Gastroesophageal sphincter (tissue), 4 donors: Measurements from ENCODE around the gene RANBP9. TPM values are rescaled to one million over a fixed set of nuclear protein-coding genes. Genes with fewer than 3 reads are reported as not detected.

Experiments
- ATAC-seq: fragments of 150-250 bp; one replicate; pipeline ENCODE4 v1.9.1; 2016; ENCODE audit warnings: mild to moderate bottlenecking, moderate library complexity
- H3K27ac ChIP-seq, 4 donors: fragments of 200-600 bp; sonication (generic) in 3 of 4; 1 replicate in 3 of 4; 2 replicates in 1 of 4; pipeline ENCODE4 v1.5.1; 2016 to 2019
- H3K27me3 ChIP-seq: fragments of 200-600 bp; sonication (generic); one replicate; pipeline ENCODE4 v1.5.1; 2019
- H3K36me3 ChIP-seq, 2 donors: fragments of 200-600 bp; sonication (generic); one replicate each; pipeline ENCODE4 v1.5.1; 2019; ENCODE audit warnings: control low read depth in 1 of 2
- H3K4me1 ChIP-seq, 3 donors: fragments of 200-600 bp; sonication (generic); 1 replicate in 2 of 3; 2 replicates in 1 of 3; pipeline ENCODE4 v1.5.1; 2016 to 2019; ENCODE audit warnings: control low read depth in 2 of 3
- H3K4me3 ChIP-seq, 2 donors: fragments of 200-600 bp; sonication (generic); one replicate each; pipeline ENCODE4 v1.5.1; 2019; ENCODE audit warnings: mild to moderate bottlenecking in 1 of 2, moderate library complexity in 1 of 2
- H3K9me3 ChIP-seq, 3 donors: fragments of 200-600 bp; sonication (generic); one replicate each; pipeline ENCODE4 v1.5.1; 2017 to 2019; ENCODE audit warnings: control low read depth in 2 of 3
- EP300 ChIP-seq: sonication (generic); formaldehyde crosslinking; IDR thresholded peaks from one replicate; pipeline ENCODE4 v1.6.1; 2017; ENCODE audit warnings: antibody characterized with exemption, mild to moderate bottlenecking
- POLR2A ChIP-seq, 2 donors: fragments of 450-650 bp; IDR thresholded peaks; one replicate each; pipeline ENCODE4 v1.6.1; 2017; ENCODE audit warnings: antibody characterized with exemption in 2 of 2, mild to moderate bottlenecking in 2 of 2, moderate library complexity in 1 of 2
- POLR2AphosphoS5 ChIP-seq: sonication (generic); formaldehyde crosslinking; IDR thresholded peaks from one replicate; pipeline ENCODE4 v1.6.1; 2017; ENCODE audit warnings: antibody characterized with exemption
- WGBS, 2 donors: methylation state at CpG; one replicate each; pipeline ENCODE4 v1.1.5; 2018; ENCODE audit warnings: low coverage in 1 of 2; 5-methylcytosine and 5-hydroxymethylcytosine counted together
- total RNA-seq, 4 donors: library from RNA; depleted of rRNA; stranded (reverse); fragments of >200 nt; gene quantifications; one replicate each; pipeline ENCODE4 v1.1.0, GENCODE V29; 2016
- TF ChIP-seq, protein P1 (sequence below), 4 experiments: fragments of 200-600 bp in 2 of 4; fragments of 450-650 bp in 2 of 4; sonication (generic) in 1 of 4; IDR thresholded peaks; one replicate each; pipeline ENCODE4 v1.5.1; 2017 to 2019; ENCODE audit warnings: antibody characterized with exemption in 4 of 4, mild to moderate bottlenecking in 2 of 4, moderate library complexity in 2 of 4

RANBP9 gene
- total RNA-seq, 4 donors from 2014 or later = 39.1 to 59.9 (median 52.1) TPM

DNA sequence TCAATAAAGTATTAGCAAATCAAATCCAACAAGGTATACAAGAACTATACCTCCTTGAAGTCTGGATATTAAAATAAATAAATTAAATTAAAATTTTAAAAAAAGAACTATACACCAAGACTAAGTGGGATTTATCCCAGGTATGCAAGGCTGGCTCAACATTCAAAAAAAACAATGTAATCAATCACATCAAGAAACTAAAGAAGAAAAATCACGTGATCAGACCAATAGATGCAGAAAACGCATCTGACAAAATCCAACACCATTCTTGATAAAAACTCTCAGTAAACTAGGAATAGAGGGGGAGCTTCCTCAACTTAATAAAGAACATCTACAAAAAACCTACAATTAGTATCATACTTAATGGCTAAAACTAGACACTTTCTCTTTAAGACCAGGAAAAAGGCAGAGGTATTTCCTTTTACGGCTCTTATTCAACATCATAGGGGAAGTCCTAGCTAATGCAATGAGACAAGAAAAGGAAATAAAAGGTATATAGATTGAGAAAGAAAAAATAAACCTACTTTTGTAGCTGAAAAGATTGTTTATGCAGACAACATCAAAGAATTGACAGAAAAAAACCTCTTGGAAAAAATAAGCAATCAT lies 35.0 kb downstream of the RANBP9 start:
- TF ChIP-seq POLR2A (IDR thresholded peaks at IDR 0.05) (no peak), EP300 (no peak), POLR2AphosphoS5 (no peak)
- TF ChIP-seq, protein P1, sequence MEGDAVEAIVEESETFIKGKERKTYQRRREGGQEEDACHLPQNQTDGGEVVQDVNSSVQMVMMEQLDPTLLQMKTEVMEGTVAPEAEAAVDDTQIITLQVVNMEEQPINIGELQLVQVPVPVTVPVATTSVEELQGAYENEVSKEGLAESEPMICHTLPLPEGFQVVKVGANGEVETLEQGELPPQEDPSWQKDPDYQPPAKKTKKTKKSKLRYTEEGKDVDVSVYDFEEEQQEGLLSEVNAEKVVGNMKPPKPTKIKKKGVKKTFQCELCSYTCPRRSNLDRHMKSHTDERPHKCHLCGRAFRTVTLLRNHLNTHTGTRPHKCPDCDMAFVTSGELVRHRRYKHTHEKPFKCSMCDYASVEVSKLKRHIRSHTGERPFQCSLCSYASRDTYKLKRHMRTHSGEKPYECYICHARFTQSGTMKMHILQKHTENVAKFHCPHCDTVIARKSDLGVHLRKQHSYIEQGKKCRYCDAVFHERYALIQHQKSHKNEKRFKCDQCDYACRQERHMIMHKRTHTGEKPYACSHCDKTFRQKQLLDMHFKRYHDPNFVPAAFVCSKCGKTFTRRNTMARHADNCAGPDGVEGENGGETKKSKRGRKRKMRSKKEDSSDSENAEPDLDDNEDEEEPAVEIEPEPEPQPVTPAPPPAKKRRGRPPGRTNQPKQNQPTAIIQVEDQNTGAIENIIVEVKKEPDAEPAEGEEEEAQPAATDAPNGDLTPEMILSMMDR (IDR thresholded peaks at IDR 0.05) = no peak
- H3K36me3 ChIP-seq = peaks cover 0 to 3% of the 10 kb centered on the region in 2 donors
- H3K27ac ChIP-seq = no peak overlapping the region
- 86 to 96% methylated on average over 3 of the region's 3 CpGs for WGBS, 2 donors
- no peak overlapping the region for H3K4me3 ChIP-seq
- H3K9me3 ChIP-seq = peaks cover 0 to 9% (median 0%) of the 10 kb centered on the region in 3 donors
- H3K27me3 ChIP-seq = no peaks in the 10 kb centered on the region
- H3K4me1 ChIP-seq = peaks cover 0 to 29% (median 0%) of the 10 kb centered on the region in 3 donors
- ATAC-seq = no peak

DNA sequence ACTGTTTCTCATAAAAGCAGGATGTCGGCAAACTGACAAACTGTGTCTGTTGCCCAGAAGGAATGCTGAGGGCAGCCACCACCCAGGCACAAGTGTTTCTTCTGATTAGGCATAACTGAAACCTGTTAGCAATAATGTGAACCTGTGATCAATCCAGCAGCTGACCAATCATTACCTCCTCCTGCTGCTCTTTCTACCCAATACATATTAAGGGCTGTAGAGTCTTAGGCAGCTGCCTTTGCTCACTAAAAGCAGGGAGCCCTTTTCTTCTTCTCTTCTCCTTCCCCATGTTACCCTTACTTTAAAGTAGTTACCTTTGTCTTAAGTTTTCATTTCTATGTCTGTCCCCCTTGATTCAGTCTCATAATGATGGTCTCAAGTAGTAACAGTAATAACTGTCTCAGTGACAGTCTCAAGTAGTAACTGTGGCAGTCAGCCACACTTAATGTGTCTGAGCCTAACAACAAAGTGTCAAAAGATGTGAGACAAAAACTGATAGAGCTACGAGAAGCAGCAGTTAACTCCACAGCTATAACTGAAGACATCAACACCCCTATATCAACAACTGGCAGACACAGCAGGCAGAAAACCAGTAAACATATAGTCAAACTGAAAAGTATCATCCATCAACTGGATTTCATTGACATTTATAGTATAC lies 37.0 kb downstream of the RANBP9 start:
- no peak overlapping the region for H3K4me3 ChIP-seq
- 68% methylated on average over 2 of the region's 2 CpGs; no CpG with 5 or more reads in 1 of the 2 donors for WGBS, 2 donors
- H3K27me3 ChIP-seq = no peaks in the 10 kb centered on the region
- H3K27ac ChIP-seq = no peak overlapping the region
- H3K9me3 ChIP-seq = peaks cover 0 to 9% (median 0%) of the 10 kb centered on the region in 3 donors
- TF ChIP-seq EP300 (no peak), POLR2AphosphoS5 (no peak), POLR2A (IDR thresholded peaks at IDR 0.05) (no peak)
- TF ChIP-seq, protein P1 (IDR thresholded peaks at IDR 0.05) = no peak
- no peak for ATAC-seq
- H3K4me1 ChIP-seq = peaks cover 0 to 32% (median 0%) of the 10 kb centered on the region in 3 donors
- H3K36me3 ChIP-seq = no peaks in the 10 kb centered on the region

DNA sequence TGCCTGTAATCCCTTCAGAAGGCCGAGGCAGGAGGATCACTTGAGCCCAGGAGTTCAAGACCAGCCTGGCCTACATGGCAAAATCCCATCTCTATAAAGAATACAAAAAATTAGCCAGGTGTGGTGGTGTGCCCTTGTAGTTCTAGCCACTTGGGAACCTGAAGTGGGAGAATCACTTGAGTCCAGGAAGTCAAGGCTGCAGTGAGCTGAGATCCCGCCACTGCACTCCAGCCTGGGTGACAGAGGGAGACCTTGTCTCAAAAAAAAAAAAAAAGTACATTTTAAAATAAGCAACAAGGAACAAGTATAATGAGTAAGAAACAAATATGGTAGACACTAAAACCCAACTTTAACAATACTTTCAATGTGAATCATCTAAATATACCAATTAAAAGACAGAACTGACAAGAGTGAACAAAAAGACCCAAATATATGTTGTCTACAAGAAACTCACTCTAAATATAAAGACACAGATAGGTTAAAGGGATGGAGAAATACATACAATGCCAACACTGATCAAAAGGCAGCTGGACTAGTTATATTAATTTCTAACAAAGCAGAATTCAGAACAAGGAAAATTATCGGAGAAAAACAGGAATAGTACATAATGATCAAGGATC lies 37.7 kb downstream of the RANBP9 start:
- ATAC-seq = no peak
- TF ChIP-seq, protein P1 (IDR thresholded peaks at IDR 0.05) = no peak
- TF ChIP-seq EP300 (no peak), POLR2A (IDR thresholded peaks at IDR 0.05) (no peak), POLR2AphosphoS5 (no peak)
- Histone ChIP-seq H3K4me1 (peaks cover 0 to 30% (median 0%) of the 10 kb centered on the region in 3 donors), H3K27ac (no peak overlapping the region), H3K36me3 (no peaks in the 10 kb centered on the region), H3K27me3 (no peaks in the 10 kb centered on the region), H3K4me3 (no peak overlapping the region), H3K9me3 (peaks cover 0 to 9% (median 0%) of the 10 kb centered on the region in 3 donors)
- 94 to 100% methylated on average over 2 to 3 of the region's 3 CpGs for whole genome bisulfite sequencing, 2 donors

DNA sequence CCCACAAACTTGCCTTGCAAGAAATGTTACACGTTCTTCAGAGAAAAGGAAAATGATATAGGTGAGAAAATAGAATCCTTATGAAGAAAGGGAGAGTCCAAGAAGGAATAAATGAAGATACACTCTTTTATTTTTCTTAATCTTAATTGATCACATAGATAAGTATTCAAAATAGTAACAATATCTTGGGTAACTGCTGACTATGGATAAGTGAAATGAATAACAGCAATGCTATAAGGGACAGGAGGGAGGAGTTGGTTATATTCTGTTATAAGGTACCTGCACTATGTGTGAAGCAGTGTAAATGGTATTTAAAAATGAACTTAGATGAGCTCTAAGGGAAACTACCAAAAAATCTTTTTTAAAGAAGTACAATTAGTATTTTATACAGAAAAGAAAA lies 38.3 kb downstream of the RANBP9 start:
- peaks cover 0 to 9% (median 0%) of the 10 kb centered on the region in 3 donors for H3K9me3 ChIP-seq
- 67 to 86% methylated on average over 1 of the region's 1 CpG for WGBS, 2 donors

More for the DNA sequence above, 38.3 kb downstream of the RANBP9 start:
- Histone ChIP-seq H3K27me3 (no peaks in the 10 kb centered on the region), H3K4me3 (no peak overlapping the region), H3K27ac (no peak overlapping the region), H3K4me1 (peaks cover 0 to 24% (median 0%) of the 10 kb centered on the region in 3 donors), H3K36me3 (no peaks in the 10 kb centered on the region)
- ATAC-seq = no peak
- TF ChIP-seq, protein P1 (IDR thresholded peaks at IDR 0.05) = no peak
- no peak for TF ChIP-seq POLR2AphosphoS5
- TF ChIP-seq EP300 = no peak
- no peak for TF ChIP-seq POLR2A (IDR thresholded peaks at IDR 0.05)
